Panc1 (cell line): Measurements from ENCODE around the gene EML1. TPM values are rescaled to one million over a fixed set of nuclear protein-coding genes. Genes with fewer than 3 reads are reported as not detected.

Experiments
- ATAC-seq: fragments of 200-7000 bp; cut with Tn5 transposase; 2 replicates; pipeline ENCODE4 v1.9.1; 2020; ENCODE audit warnings: mild to moderate bottlenecking, moderate library complexity
- BruUV-seq: library from RNA; stranded (reverse); fragments of 400-500 nt; replicated peaks from 2 replicates; lab custom pipeline; 2021; lab: Mats Ljungman, UMichigan
- CTCF ChIA-PET: fragments of 300-600 bp; sonication (Branson Sonifier 250); formaldehyde crosslinking; loops from one replicate; lab custom pipeline; 2022; ENCODE audit warnings: antibody characterized with exemption; lab: Charles Lee
- POLR2A ChIA-PET: fragments of 300-600 bp; sonication (Branson Sonifier 250); formaldehyde crosslinking; loops from one replicate; lab custom pipeline; 2022; ENCODE audit warnings: antibody characterized with exemption; lab: Charles Lee
- DNase-seq: peaks from one replicate; pipeline ENCODE4 v3.0.0-alpha.2; 2010; ENCODE audit warnings: low read depth, low spot score
- H3K27ac ChIP-seq: 2 replicates; pipeline ENCODE4 v1.5.1; 2011; ENCODE audit warnings: mild to moderate bottlenecking, low read length, inconsistent platforms
- H3K27me3 ChIP-seq: fragments of 200-500 bp; sonication (Bioruptor generic); 2 replicates; pipeline ENCODE4 v1.6.0; 2014; ENCODE audit warnings: low read length, inconsistent platforms; ENCODE audit not compliant: control insufficient read depth, insufficient read depth
- H3K36me3 ChIP-seq: fragments of 200-500 bp; sonication (Bioruptor generic); 2 replicates; pipeline ENCODE4 v1.5.1; 2014; ENCODE audit warnings: inconsistent platforms, mild to moderate bottlenecking, low read length, moderate library complexity; ENCODE audit not compliant: control insufficient read depth, insufficient read depth
- H3K4me1 ChIP-seq: 2 replicates; pipeline ENCODE4 v1.5.1; 2011; ENCODE audit warnings: inconsistent platforms, mild to moderate bottlenecking, low read length, moderate library complexity; ENCODE audit not compliant: control insufficient read depth, insufficient read depth
- H3K4me3 ChIP-seq, 2 experiments: 2 replicates each; pipeline ENCODE4 v1.5.1; 2011 to 2012; ENCODE audit warnings: low read depth in 2 of 2, low read length in 2 of 2, mild to moderate bottlenecking in 2 of 2, inconsistent platforms in 1 of 2, moderate library complexity in 1 of 2
- H3K9me3 ChIP-seq: fragments of 200-500 bp; sonication (Bioruptor generic); 2 replicates; pipeline ENCODE4 v1.5.1; 2014; ENCODE audit warnings: low read depth, mild to moderate bottlenecking, inconsistent platforms, low read length, moderate library complexity; ENCODE audit not compliant: control insufficient read depth, insufficient read depth
- CTCF ChIP-seq: fragments of 450-650 bp; IDR thresholded peaks from 2 replicates; pipeline ENCODE4 v1.5.1; 2017; ENCODE audit warnings: mild to moderate bottlenecking
- POLR2AphosphoS5 ChIP-seq: IDR thresholded peaks from 2 replicates; pipeline ENCODE4 v1.6.1; 2012; ENCODE audit warnings: mild to moderate bottlenecking, low read depth, low read length, moderate library complexity
- REST ChIP-seq, 2 experiments: IDR thresholded peaks; 2 replicates each; pipeline ENCODE4 v1.6.1; 2011 to 2012; ENCODE audit warnings: low read depth in 2 of 2, control low read depth in 1 of 2, low read length in 1 of 2, mild to moderate bottlenecking in 1 of 2, moderate library complexity in 1 of 2; ENCODE audit not compliant: insufficient read depth in 1 of 2
- SIN3A ChIP-seq: IDR thresholded peaks from 2 replicates; pipeline ENCODE4 v1.6.1; 2012; ENCODE audit warnings: low read depth, mild to moderate bottlenecking, low read length, moderate library complexity, borderline replicate concordance; ENCODE audit not compliant: insufficient read depth
- TCF7L2 ChIP-seq: IDR thresholded peaks from 2 replicates; pipeline ENCODE4 v1.6.1; 2011; ENCODE audit warnings: mild to moderate bottlenecking, low read depth, low read length, inconsistent platforms
- in situ Hi-C: cut with HindIII; loops from 2 replicates; pipeline ENCODE4 v1.10.0; 2016; ENCODE audit warnings: low sequenced_read_pairs, low pct_unique_long_range_greater_than_20kb
- intact Hi-C: fragments of 100-400 bp; cut with micrococcal nuclease; formaldehyde crosslinking; loops from one replicate; pipeline ENCODE4 v1.10.0; 2022; ENCODE audit not compliant: unreplicated experiment
- total RNA-seq: library from RNA; stranded (reverse); gene quantifications from one replicate; pipeline ENCODE4 v1.2.1, GENCODE V29; 2021; ENCODE audit not compliant: unreplicated experiment

The EML1 gene
- total RNA-seq, 1 experiment from 2014 or later = 35.3 TPM

GRCh38 chr14:99756796-99757195 lies 36.4 kb upstream of the EML1 start:
- no peak for TF ChIP-seq TCF7L2
- TF ChIP-seq SIN3A = no peak
- no peak for TF ChIP-seq REST (IDR thresholded peaks at IDR 0.05; ENCODE audit: insufficient read depth in 1 of 2, low read depth in 2 of 2, low read length in 1 of 2)
- no peak for TF ChIP-seq CTCF
- 0 out of 2 replicates have a peak overlapping the region, but pooled peaks have one; percentile 25 for H3K27ac ChIP-seq
- no peak for ATAC-seq
- in situ Hi-C loops = no loop called here
- intact Hi-C loops = no loop called here
- peaks cover 68% of the 10 kb centered on the region for H3K4me1 ChIP-seq
- no peak for DNase-seq
- CTCF ChIA-PET = no interaction called here
- no peaks in the 10 kb centered on the region for H3K36me3 ChIP-seq
- POLR2A ChIA-PET = no interaction called here
- H3K27me3 ChIP-seq = no peaks in the 10 kb centered on the region
- H3K4me3 ChIP-seq = no peak overlapping the region
- H3K9me3 ChIP-seq = no peaks in the 10 kb centered on the region
- BruUV-seq = no TSS peak

GRCh38 chr14:99757331-99758070 lies 35.7 kb upstream of the EML1 start:
- no peaks in the 10 kb centered on the region for H3K36me3 ChIP-seq
- no peaks in the 10 kb centered on the region for H3K9me3 ChIP-seq
- H3K4me3 ChIP-seq = no peak overlapping the region
- in situ Hi-C loops = no loop called here
- DNase-seq (peak; percentile 87), ATAC-seq (peak; percentile 49)
- intact Hi-C loops = no loop called here
- H3K4me1 ChIP-seq = peaks cover 61% of the 10 kb centered on the region
- no TSS peak for BruUV-seq
- no peaks in the 10 kb centered on the region for H3K27me3 ChIP-seq
- ChIA-PET CTCF (no interaction called here), POLR2A (no interaction called here)
- H3K27ac ChIP-seq = peak overlapping the region; percentile 66
- no peak for TF ChIP-seq REST (IDR thresholded peaks at IDR 0.05; ENCODE audit: insufficient read depth in 1 of 2, low read depth in 2 of 2, low read length in 1 of 2)
- no peak for TF ChIP-seq TCF7L2
- TF ChIP-seq CTCF = no peak
- no peak for TF ChIP-seq SIN3A
- no peak for TF ChIP-seq POLR2AphosphoS5
